Aorta (tissue), 5 donors: ENCODE results near the gene CPTP. TPM values are rescaled to one million over a fixed set of nuclear protein-coding genes. Genes with fewer than 3 reads are reported as not detected.

ENCODE experiments used
- ATAC-seq: fragments of 200-7000 bp; cut with Tn5 transposase; one replicate; pipeline ENCODE4 v1.9.1; 2022; ENCODE audit warnings: moderate library complexity; ENCODE audit not compliant: low FRiP score
- DNase-seq, 2 donors: peaks; one replicate each; pipeline ENCODE4 v3.0.0-alpha.2; 2020
- H3K27ac ChIP-seq, 2 donors: one replicate each; pipeline ENCODE4 v1.5.1; 2013; ENCODE audit warnings: low read length in 2 of 2, mild to moderate bottlenecking in 2 of 2, moderate library complexity in 2 of 2, control low read depth in 1 of 2, inconsistent platforms in 1 of 2, low read depth in 1 of 2
- H3K27me3 ChIP-seq, 2 donors: one replicate each; pipeline ENCODE4 v1.6.1; 2013; ENCODE audit warnings: control low read depth in 1 of 2, low read length in 1 of 2, mild to moderate bottlenecking in 1 of 2, moderate library complexity in 1 of 2; ENCODE audit not compliant: insufficient read depth in 2 of 2, control insufficient read depth in 1 of 2
- H3K36me3 ChIP-seq, 2 donors: one replicate each; pipeline ENCODE4 v1.6.1; 2013; ENCODE audit warnings: control low read depth in 1 of 2, low read length in 1 of 2, mild to moderate bottlenecking in 1 of 2; ENCODE audit not compliant: insufficient read depth in 2 of 2, control insufficient read depth in 1 of 2
- H3K4me1 ChIP-seq, 2 donors: one replicate each; pipeline ENCODE4 v1.6.1; 2013; ENCODE audit warnings: low read length in 2 of 2, control low read depth in 1 of 2, mild to moderate bottlenecking in 1 of 2, moderate library complexity in 1 of 2; ENCODE audit not compliant: insufficient read depth in 2 of 2, control insufficient read depth in 1 of 2
- H3K4me3 ChIP-seq, 2 donors: one replicate each; pipeline ENCODE4 v1.5.1; 2013; ENCODE audit warnings: low read length in 2 of 2, control low read depth in 1 of 2, mild to moderate bottlenecking in 1 of 2
- H3K9me3 ChIP-seq: one replicate; pipeline ENCODE4 v1.6.1; 2013; ENCODE audit warnings: mild to moderate bottlenecking, low read length; ENCODE audit not compliant: control insufficient read depth
- WGBS, 2 donors: extraction: QIAGEN DNeasy Blood & Tissue Kit; methylation state at CpG; one replicate each; pipeline ENCODE4 v1.1.7; 2013; 5-methylcytosine and 5-hydroxymethylcytosine counted together
- intact Hi-C, 2 donors: fragments of 100-400 bp; cut with DNase I; formaldehyde crosslinking; loops; one replicate each; pipeline versions ENCODE4 v1.14.2 to v1.15.0; 2022
- polyA plus RNA-seq, 2 donors: library from polyadenylated mRNA; stranded (reverse); fragments of 200-250 nt; gene quantifications; one replicate each; pipeline ENCODE4 v1.2.3, GENCODE V29; 2013
- total RNA-seq, 2 donors: library from RNA; stranded (reverse); fragmentation: NEBNext Ultra II Directional; extraction: Animal tissue kit (Norgen Biotek cat#: 25700); gene quantifications; one replicate each; pipeline ENCODE4 v1.2.1, GENCODE V29; 2021
- donor health status: healthy with polysubstance abuse.
- donor health status: Bipolar disorder and iron deficiency.
- donor health status: DM: no; HTN: no; CAD: no.
- donor health status: DM: no; HTN: no; CAD: no.
- donor health status: DM: yes; HTN: yes; CAD: no.

The CPTP gene
- total and polyA plus RNA-seq, 4 donors: 12.9 to 16.4 (median 14.4) TPM

DNA sequence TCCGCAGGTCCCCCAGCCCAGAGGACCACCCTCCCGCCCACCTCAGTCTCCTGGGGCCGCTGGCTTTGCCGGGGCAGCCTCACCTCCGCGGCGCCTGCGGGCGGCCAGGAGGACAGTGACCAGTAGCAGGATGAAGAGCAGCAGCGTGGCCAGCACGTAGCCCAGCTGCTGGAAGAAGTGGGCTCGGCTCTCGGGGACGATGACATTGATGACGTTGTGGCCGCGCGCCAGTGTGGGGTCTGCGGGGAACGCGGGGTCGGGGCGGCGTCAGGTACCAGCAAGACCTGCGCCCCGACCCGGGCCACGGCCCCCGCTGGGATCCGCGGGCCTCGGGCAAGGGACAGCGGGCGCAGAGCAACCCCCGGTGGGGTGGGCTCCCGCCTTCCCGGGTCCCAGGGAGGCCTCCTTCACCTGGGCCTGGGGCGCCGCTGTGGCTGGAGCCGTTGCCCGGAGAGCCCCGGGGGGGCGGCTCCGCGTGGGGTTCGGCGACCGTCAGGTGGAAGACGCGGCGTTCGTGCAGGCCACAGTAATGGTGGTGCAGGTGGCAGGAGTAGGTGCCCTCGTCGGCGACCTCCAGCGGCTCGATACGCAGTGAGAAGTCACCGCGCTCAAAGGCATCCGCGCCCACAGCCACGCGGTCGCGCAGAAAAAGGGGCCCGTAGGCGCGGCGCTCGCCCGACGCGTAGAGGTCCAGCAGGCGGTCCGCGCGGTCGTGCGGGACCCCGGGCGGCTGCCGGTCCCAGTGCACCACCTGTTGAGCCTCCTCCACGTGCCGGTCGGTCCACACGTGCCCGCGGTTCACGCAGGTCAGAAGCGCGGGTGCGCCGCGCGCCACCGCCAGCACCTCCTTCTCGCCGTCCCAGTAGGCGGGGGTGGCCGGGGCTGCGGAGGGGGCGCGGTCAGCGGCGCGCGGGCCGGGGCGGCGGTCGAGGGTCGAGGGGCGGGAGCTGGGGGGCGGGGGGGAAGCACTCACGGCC lies 30.0 kb downstream of the CPTP start:
- no peaks in the 10 kb centered on the region for H3K36me3 ChIP-seq
- no peak overlapping the region for H3K4me3 ChIP-seq
- no peaks in the 10 kb centered on the region for H3K4me1 ChIP-seq
- ATAC-seq (no peak), DNase-seq (no peak)
- no peaks in the 10 kb centered on the region for H3K27me3 ChIP-seq
- WGBS, 2 donors: 60 to 61% methylated on average over 98 to 116 of the region's 116 CpGs
- intact Hi-C loops: no loop called here
- no peak overlapping the region for H3K27ac ChIP-seq
- H3K9me3 ChIP-seq: no peaks in the 10 kb centered on the region

DNA sequence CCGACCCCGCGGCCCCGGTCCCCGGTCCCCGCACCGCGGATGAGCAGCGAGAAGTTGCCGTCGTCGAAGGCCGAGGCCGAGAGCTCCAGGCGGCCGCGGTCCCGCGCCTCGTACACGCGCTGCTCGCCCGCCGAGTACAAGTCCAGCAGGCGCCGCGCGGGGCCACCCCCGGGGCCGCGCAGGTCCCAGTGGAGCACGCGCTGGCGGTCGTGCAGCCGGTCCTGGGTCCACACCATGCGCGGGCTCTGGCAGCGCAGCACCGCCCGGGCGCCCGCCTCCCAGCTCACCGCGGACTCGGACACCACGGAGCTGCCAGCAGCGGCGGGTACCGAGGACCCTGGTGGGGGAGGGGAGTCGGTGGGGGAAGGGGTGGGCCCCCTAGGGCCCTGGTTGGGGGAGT lies 30.8 kb downstream of the CPTP start:
- no peak for DNase-seq
- Histone ChIP-seq H3K4me3 (no peak overlapping the region), H3K27me3 (no peaks in the 10 kb centered on the region), H3K4me1 (no peaks in the 10 kb centered on the region), H3K9me3 (no peaks in the 10 kb centered on the region), H3K27ac (no peak overlapping the region), H3K36me3 (no peaks in the 10 kb centered on the region)
- intact Hi-C loops: no loop called here
- ATAC-seq: no peak
- WGBS, 2 donors: 1 to 3% methylated on average over 32 to 52 of the region's 52 CpGs

DNA sequence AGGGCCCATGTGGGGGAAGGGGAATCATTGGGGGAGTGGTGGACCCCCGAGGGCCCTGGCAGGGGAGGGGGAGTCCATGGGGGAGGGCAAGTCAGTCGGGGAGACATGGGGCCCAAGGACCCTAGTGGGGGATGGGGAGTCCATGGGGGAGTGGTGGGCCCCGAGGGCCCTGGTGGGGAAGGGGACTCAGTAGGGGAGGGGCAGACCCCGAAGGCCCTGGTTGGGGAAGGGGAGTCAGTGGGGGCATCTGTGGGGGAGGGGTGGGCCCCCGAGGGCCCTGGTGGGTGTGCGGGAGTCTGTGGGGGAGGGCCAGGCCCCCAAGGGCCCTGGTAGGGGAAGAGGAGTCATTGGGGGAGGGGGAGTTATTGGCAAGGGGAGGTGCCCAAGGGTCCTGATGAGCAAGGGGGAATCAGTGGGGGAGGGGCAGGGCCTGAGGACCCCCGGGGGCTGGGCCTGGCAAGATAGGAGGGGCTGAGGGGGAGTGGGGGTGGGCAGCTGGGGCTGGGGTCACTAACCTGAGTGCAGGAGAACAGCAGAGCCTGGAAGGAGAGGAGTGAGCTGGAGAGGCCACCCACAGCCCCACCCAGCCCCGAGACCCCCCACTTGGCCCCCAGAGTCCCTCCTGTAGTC lies 31.7 kb downstream of the CPTP start:
- Histone ChIP-seq H3K36me3 (no peaks in the 10 kb centered on the region), H3K9me3 (no peaks in the 10 kb centered on the region), H3K27ac (no peak overlapping the region), H3K4me3 (peak overlapping the region in 1 of 2 donors; percentile 67), H3K4me1 (no peaks in the 10 kb centered on the region), H3K27me3 (no peaks in the 10 kb centered on the region)
- intact Hi-C loops: no loop called here
- WGBS, 2 donors: 19 to 22% methylated on average over 8 of the region's 8 CpGs
- no peak for ATAC-seq
- no peak for DNase-seq

DNA sequence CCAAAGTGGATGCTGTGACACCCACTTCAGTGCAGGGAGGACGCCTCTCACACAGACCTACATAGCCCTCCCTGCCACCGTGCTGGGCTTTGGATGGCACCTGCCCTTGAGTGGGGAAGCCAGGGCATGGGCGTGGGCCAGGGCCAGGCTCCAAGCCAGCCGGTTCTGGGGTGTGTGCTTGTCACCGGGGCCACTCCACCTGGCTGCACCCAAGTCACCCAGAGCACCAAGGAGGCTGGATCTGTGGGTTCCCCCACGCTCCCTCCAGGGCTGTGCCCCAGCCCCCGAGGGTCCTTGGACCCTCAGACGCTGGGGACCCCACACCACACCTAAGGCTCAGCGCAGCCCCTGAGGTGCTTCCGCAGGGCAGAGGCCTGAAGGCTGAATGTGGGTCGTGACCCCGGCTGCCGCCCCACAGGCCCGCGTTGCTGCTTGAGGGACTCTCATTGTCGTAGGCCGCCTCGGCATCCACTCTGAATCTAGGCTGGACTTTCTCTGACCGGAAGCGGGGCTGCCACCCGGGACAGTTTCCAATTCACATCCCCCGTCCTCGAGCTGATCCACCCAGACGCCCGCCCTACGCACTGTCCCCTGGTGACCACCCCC lies 32.3 kb downstream of the CPTP start:
- DNase-seq (no peak), ATAC-seq (no peak)
- H3K36me3 ChIP-seq: no peaks in the 10 kb centered on the region
- intact Hi-C loops: no loop called here
- no peaks in the 10 kb centered on the region for H3K27me3 ChIP-seq
- no peaks in the 10 kb centered on the region for H3K4me1 ChIP-seq
- H3K4me3 ChIP-seq: peak overlapping the region; percentile 67 to 73
- H3K9me3 ChIP-seq: no peaks in the 10 kb centered on the region
- WGBS, 2 donors: 7 to 8% methylated on average over 26 of the region's 26 CpGs
- H3K27ac ChIP-seq: peak overlapping the region in 1 of 2 donors; percentile 98

DNA sequence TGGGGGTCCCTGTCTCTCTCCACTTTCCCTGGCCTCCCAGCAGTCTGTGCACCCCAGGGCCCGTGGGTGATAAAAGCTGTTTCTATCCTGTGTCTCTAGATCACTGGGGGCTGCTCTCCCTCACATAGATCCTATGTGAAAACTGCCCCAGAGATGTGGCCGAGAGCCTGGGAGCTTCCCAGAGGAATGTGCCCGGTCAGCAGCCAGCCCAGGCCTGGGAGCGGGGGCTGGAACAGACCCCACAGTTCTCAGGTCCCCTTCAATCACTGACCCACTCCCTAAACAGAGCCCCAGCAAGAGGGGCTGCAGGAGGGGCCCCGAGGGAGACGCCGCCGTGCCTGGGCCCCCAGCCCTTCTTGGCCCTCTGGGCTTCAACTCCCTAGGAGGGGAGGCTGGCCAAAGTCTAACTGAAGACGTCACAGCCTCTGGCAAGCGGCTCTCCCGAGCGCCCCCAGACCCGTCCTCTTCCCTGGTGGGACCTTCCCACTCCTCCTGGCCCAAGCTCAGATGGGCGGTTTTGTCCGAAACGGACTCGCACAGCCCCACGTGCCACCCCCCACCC lies 33.4 kb downstream of the CPTP start:
- Histone ChIP-seq H3K4me3 (peak overlapping the region; percentile 67 to 73), H3K27ac (peak overlapping the region; percentile 64 to 98), H3K4me1 (no peaks in the 10 kb centered on the region), H3K9me3 (no peaks in the 10 kb centered on the region), H3K36me3 (no peaks in the 10 kb centered on the region), H3K27me3 (no peaks in the 10 kb centered on the region)
- intact Hi-C loops: no loop called here
- 3 to 7% methylated on average over 13 to 18 of the region's 18 CpGs for WGBS, 2 donors
- ATAC-seq (no peak), DNase-seq (no peak)

- Histone ChIP-seq H3K4me1 (no peaks in the 10 kb centered on the region), H3K27ac (peak within 1 kb of the TSS; percentile 64 to 98), H3K9me3 (no peaks in the 10 kb centered on the region), H3K36me3 (no peaks in the 10 kb centered on the region), H3K27me3 (no peaks in the 10 kb centered on the region), H3K4me3 (peak within 1 kb of the TSS; percentile 67 to 73)
- peak; percentile 89 to 93 for DNase-seq
- ATAC-seq: peak; percentile 84
- intact Hi-C loops: no loop called here
- 10 to 12% methylated on average over 27 to 29 of the region's 29 CpGs for WGBS, 2 donors
These were observed 34.0 kb downstream of the CPTP start, which contains the start of gene MXRA8 for GRCh38 chr1:1358433-1359271. Gene MXRA8 (minus strand): TSS chr1:1358555. CDS start chr1:1358504, 51 bp downstream.

DNA sequence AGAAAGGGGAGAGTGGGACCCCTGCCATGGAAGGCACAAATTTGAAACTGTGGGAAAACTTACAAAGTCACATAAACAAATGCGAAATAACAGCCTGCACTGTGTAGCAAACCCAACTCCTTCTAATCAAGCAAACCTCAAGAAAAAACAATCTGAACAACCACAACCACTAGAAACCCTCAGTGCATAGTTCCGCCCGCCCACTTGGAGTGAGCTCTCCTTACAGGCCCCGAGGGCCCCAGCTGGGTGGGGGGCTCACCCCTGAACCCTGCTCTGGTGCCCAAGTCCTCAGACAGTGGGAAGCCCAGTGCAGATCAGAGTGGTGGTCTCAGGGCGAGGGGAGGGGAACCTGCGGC lies 34.7 kb downstream of the CPTP start:
- H3K4me1 ChIP-seq: no peaks in the 10 kb centered on the region
- H3K9me3 ChIP-seq: no peaks in the 10 kb centered on the region
- WGBS, 2 donors: 34 to 45% methylated on average over 6 of the region's 6 CpGs
- H3K27me3 ChIP-seq: no peaks in the 10 kb centered on the region
- H3K36me3 ChIP-seq: no peaks in the 10 kb centered on the region
- ATAC-seq: peak; percentile 31
- peak overlapping the region; percentile 45 to 98 for H3K27ac ChIP-seq
- peak in 1 of 2 donors; percentile 67 for DNase-seq
- intact Hi-C loops: no loop called here
- H3K4me3 ChIP-seq: no peak overlapping the region
